SW 1271 (cell line): ENCODE results near the gene CDH26.

Experiments
- DNase-seq, 2 experiments: peaks; one replicate each; lab custom pipeline; 2025; lab: John Stamatoyannopoulos, UW

The CDH26 gene

GRCh38 chr20:60063739-60064380, 105.6 kb downstream of the CDH26 start:
- no peak for DNase-seq
